ENCODE measurements around the gene SPDEF. TPM values are rescaled to one million over a fixed set of nuclear protein-coding genes. Genes with fewer than 3 reads are reported as not detected.

SPDEF gene
- total RNA-seq, 1 donor: not detected

GRCh38 chr6:34536959-34537848 lies 18.9 kb downstream of the SPDEF start:
- Histone ChIP-seq H3K79me2 (ENCODE audit: insufficient read depth, low read length) (no peaks in the 10 kb centered on the region), H3K27me3 (ENCODE audit: insufficient read depth, low read length) (no peaks in the 10 kb centered on the region), H3K36me3 (ENCODE audit: insufficient read depth, low read length) (no peaks in the 10 kb centered on the region), H3K4me1 (ENCODE audit: insufficient read depth, low read length) (no peaks in the 10 kb centered on the region), H3K9me3 (ENCODE audit: low read depth, low read length) (no peaks in the 10 kb centered on the region), H3K27ac (ENCODE audit: low read depth, low read length) (no peak overlapping the region), H4K20me1 (ENCODE audit: insufficient read depth, low read length) (no peaks in the 10 kb centered on the region), H2AFZ (ENCODE audit: low read length) (no peak overlapping the region), H3K4me3 (ENCODE audit: insufficient read depth, low read length) (no peak overlapping the region), H3K4me2 (ENCODE audit: insufficient read depth, low read length) (no peak overlapping the region)
- DNase-seq (ENCODE audit: insufficient read length, low spot score, missing footprints): no peak
- TF ChIP-seq CTCF (IDR thresholded peaks at IDR 0.05; ENCODE audit: extremely low read depth, low read depth, low read length): no peak

DNA sequence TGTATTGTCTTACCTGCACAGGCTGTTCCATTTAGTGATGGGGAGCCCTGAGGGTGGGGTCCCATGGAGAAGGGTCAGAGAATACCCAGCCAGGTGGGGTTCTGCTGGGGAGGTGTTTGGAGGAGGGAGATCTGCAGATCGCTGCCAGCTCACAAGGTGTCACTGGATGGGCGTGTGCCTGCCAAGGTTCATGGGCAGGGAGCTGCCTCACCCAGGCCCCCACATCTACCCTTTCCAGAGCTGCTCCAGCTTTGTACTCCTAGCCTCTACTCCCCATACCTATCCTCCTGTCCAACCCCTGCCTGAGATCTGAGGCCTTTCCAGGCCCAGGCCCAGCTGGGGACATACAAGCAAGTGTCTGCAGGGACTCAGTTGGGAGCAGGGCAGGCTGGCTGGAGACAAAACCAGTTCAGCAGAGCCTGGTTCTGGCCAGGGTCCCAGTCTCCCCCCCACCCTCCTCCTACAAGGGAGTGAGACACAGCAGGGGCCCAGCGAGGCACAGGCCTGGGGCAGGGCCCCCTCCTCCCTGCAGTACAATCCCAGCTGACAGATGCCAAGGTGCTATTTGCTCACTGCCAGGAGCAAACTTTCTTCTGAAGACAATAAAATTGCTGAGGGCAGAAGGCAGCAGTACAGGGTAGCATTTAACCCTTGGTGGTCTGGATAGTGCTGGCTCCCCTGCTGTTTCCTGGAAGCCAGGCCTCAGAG lies 19.7 kb downstream of the SPDEF start:
- Histone ChIP-seq H3K27me3 (ENCODE audit: insufficient read depth, low read length) (no peaks in the 10 kb centered on the region), H3K9me3 (ENCODE audit: low read depth, low read length) (no peaks in the 10 kb centered on the region), H4K20me1 (ENCODE audit: insufficient read depth, low read length) (no peaks in the 10 kb centered on the region), H3K27ac (ENCODE audit: low read depth, low read length) (no peak overlapping the region), H3K36me3 (ENCODE audit: insufficient read depth, low read length) (no peaks in the 10 kb centered on the region), H3K4me2 (ENCODE audit: insufficient read depth, low read length) (no peak overlapping the region), H3K79me2 (ENCODE audit: insufficient read depth, low read length) (no peaks in the 10 kb centered on the region), H3K4me3 (ENCODE audit: insufficient read depth, low read length) (no peak overlapping the region), H3K4me1 (ENCODE audit: insufficient read depth, low read length) (no peaks in the 10 kb centered on the region), H2AFZ (ENCODE audit: low read length) (no peak overlapping the region)
- no peak for TF ChIP-seq CTCF (IDR thresholded peaks at IDR 0.05; ENCODE audit: extremely low read depth, low read depth, low read length)
- no peak for DNase-seq (ENCODE audit: insufficient read length, low spot score, missing footprints)

- Histone ChIP-seq H2AFZ (ENCODE audit: low read length) (no peak overlapping the region), H3K4me2 (ENCODE audit: insufficient read depth, low read length) (no peak overlapping the region), H3K27ac (ENCODE audit: low read depth, low read length) (no peak overlapping the region), H3K36me3 (ENCODE audit: insufficient read depth, low read length) (no peaks in the 10 kb centered on the region), H3K9me3 (ENCODE audit: low read depth, low read length) (no peaks in the 10 kb centered on the region), H3K27me3 (ENCODE audit: insufficient read depth, low read length) (no peaks in the 10 kb centered on the region), H4K20me1 (ENCODE audit: insufficient read depth, low read length) (no peaks in the 10 kb centered on the region), H3K79me2 (ENCODE audit: insufficient read depth, low read length) (no peaks in the 10 kb centered on the region), H3K4me1 (ENCODE audit: insufficient read depth, low read length) (no peaks in the 10 kb centered on the region), H3K4me3 (ENCODE audit: insufficient read depth, low read length) (no peak overlapping the region)
- DNase-seq (ENCODE audit: insufficient read length, low spot score, missing footprints): no peak
- no peak for TF ChIP-seq CTCF (IDR thresholded peaks at IDR 0.05; ENCODE audit: extremely low read depth, low read depth, low read length)
Observed at GRCh38 chr6:34535646-34536045, 20.5 kb downstream of the SPDEF start.

DNA sequence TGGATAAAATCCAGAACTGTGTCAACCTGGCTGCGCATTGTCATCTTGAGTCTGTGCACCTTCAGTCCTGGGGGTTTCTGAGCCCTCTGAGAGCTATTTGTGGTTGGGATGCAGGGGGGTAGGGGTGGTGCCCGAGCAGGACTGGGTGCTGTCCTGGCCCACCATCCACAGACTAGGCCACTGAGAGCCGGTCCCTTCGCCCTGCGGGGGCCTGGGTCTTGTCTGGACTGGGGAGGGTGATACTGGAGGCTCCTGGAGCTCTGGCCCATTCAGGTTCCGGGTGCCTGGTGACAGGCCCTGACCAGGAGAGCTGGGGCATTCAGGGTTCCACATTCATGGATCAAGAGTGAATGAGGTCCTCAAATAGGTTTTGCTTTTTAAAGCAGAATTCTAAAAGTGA lies 20.9 kb downstream of the SPDEF start:
- no peak for DNase-seq (ENCODE audit: insufficient read length, low spot score, missing footprints)
- Histone ChIP-seq H3K27me3 (ENCODE audit: insufficient read depth, low read length) (no peaks in the 10 kb centered on the region), H3K27ac (ENCODE audit: low read depth, low read length) (no peak overlapping the region), H3K4me3 (ENCODE audit: insufficient read depth, low read length) (no peak overlapping the region), H3K79me2 (ENCODE audit: insufficient read depth, low read length) (no peaks in the 10 kb centered on the region), H4K20me1 (ENCODE audit: insufficient read depth, low read length) (no peaks in the 10 kb centered on the region), H2AFZ (ENCODE audit: low read length) (no peak overlapping the region), H3K4me1 (ENCODE audit: insufficient read depth, low read length) (no peaks in the 10 kb centered on the region), H3K9me3 (ENCODE audit: low read depth, low read length) (no peaks in the 10 kb centered on the region), H3K36me3 (ENCODE audit: insufficient read depth, low read length) (no peaks in the 10 kb centered on the region), H3K4me2 (ENCODE audit: insufficient read depth, low read length) (no peak overlapping the region)
- TF ChIP-seq CTCF (IDR thresholded peaks at IDR 0.05; ENCODE audit: extremely low read depth, low read depth, low read length): no peak

Measured in osteoblast (primary cell).